Activated CD4-positive, CD25-positive, alpha-beta regulatory T cell (primary cell): ENCODE data around the gene FKBP1B.
"Not testable (repeated sequence)": the region's sequence is repeated elsewhere in the genome, so short reads cannot be mapped to it uniquely, and the experiment has no call there.

Experiments
- DNase-seq, 4 experiments: peaks; one replicate each; lab custom pipeline; 2025; lab: John Stamatoyannopoulos, UW

Gene FKBP1B

GRCh38 chr2:24065341-24065740 is 15.8 kb downstream of the FKBP1B start:
- no peak for DNase-seq

DNA sequence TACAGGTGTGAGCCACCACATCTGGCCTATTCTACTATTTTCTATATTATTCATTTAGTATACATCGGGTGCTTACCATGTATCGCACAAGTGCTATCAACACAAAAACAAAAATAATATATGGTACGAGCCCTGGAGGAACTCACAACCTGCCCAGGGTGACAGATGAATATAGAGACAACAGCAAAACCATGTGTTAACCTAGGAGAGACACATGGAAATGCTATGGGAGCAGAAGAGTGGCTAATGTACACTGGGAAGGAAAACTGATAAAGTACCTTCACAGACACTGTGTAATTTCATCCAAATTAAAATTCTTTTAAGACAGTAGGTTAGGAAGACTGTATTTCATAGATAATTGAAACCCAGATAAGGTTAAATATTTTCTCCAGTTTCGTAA is 22.7 kb downstream of the FKBP1B start:
- DNase-seq, result no peak

GRCh38 chr2:24073816-24074215 is 24.3 kb downstream of the FKBP1B start:
- DNase-seq, result no peak

DNA sequence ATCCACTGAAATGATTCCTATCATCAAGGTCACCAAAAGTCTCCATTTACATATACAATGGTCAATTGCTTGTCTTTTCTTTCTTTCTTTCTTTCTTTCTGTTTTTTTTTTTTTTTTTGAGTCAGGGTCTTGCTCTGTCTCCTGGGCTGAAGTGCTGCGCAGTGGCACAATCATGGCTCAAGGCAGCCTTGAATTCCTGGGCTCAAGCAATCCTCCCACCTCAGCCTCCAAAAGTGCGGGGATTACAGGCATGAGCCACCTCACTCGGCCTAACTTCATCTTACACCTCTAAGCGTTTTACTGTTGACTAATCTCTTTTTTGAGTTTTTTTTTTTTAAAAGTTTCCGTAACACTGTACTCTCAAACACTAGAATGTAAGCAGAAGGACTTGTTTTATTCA is 25.7 kb downstream of the FKBP1B start:
- DNase-seq, result no peak

- peak; percentile 97 to 99 (median 98) for DNase-seq
Measured at GRCh38 chr2:24075915-24076848, 26.6 kb downstream of the FKBP1B start, which contains the start of gene SF3B6. SF3B6 (minus strand) TSS chr2:24076326; CDS start chr2:24076229, 97 bp downstream.

DNA sequence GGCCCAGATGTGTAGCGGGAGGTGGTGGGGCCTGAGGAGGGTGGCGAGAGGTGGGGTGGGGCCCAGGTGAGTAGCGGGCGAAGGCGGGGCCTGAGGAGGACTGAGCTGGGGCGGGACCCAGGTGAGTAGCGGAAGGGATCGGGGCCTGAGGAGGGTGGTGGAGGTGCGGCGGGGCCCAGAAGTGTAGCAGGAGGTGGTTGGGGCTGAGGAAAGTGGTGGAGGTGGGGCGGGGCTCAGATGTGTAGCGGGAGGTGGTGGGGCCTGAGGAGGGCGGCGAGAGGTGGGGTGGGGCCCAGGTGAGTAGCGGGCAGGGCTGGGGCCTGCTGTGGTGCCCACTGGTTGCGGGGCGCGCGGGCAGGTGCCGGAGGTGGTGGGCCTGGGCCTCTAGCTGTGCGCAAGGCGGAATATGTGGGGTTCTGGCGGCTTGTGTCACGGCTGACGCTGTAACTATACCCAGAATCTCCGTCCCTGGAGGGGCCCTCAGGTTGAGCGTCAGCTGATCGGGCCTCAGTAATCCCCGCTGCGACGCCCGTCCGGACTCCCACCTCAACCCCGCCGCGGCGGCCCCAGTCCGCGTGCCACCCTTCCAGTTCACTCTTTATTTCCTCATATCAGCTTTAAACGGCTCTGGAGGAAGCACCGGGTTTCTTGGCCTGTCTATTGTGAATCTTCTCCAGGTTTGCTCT is 27.5 kb downstream of the FKBP1B start:
- peak in 1 of 4 experiments; percentile 12 for DNase-seq

DNA sequence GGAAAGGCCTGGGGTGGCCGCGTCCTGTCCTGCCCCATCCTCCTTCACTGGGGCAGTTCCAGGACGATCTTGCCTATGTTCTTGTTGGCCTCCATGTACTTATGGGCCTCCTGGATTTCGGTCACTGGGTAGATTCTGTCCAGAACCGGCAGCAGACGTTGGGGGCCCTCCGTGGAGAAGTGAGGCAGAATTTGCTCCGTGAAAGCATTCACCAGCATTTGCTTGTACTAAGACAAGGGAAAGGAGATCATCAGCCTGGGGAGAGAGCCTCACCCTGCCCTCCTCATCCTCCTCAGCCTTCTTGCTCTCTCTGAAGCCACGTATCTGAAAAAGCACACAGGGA is 28.0 kb downstream of the FKBP1B start:
- DNase-seq, result no peak

DNA sequence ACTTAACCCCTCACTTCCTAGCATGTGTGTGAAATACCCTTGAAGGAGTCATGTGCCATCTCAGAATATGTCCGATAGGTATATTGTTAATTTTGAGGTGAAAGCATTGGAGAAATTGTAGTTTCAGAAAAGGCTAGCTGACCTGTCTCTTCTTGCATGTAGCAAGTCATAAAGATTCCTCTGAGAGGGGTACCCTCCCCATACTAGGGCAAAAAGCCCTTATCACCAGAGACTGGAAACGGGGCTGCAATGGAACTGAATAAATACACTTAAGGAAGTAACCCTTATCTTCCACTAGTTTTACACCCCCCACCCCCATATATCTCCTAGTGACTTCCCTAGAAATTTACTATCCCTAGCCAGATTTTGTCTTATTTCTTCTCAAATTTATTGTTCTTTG is 28.3 kb downstream of the FKBP1B start:
- no peak for DNase-seq

GRCh38 chr2:24080701-24081100 is 31.2 kb downstream of the FKBP1B start:
- no peak for DNase-seq

- no peak for DNase-seq
Measured at GRCh38 chr2:24082787-24083566, 33.4 kb downstream of the FKBP1B start.

- no peak for DNase-seq
Measured at GRCh38 chr2:24083567-24084385, 34.2 kb downstream of the FKBP1B start.

DNA sequence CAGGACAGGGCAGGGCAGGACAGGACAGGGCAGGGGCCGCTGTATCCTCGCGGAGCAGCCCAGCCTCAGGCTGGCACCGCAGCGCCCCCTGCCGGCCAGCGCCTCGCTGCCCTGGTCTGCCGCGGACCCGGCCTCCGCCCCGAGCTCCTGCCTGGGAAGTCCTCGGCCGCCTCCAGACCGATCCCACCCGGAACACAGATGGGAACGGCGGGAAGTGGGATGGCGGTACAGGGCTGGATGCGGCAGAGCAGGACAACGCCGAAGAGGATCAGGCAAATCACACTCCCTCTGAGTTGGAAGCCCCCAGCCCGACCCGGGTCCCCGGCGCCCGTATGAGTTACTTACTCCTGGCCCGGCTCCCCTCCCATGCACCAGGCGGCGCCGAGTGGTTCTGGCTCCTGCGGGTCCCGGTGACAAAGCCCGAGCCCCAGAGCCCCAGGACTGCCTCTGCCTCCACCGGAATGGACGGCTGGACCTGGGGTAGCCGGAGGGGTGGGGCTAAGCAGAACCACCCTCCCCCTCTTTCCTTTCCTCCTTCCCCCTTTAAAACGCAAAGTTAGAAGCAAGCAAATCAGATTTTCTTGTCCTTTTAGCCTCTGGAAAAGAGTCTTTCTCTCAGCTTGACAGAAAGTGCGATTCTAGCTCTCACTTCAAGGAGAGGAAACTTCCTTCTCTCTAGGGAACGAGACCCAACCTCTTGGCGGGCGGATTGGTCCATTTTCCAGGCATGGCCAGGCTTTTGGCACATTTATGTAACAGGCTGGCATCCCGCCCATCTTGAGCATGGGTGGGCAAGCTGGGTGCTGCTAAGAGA is 35.1 kb downstream of the FKBP1B start, which contains the start of gene TP53I3:
Gene TP53I3 (minus strand): TSS at position 449 of the 814 bp plus-strand sequence. CDS start 508 bp downstream, outside the sequence.
- DNase-seq, result peak; percentile 63 to 76 (median 71)

DNA sequence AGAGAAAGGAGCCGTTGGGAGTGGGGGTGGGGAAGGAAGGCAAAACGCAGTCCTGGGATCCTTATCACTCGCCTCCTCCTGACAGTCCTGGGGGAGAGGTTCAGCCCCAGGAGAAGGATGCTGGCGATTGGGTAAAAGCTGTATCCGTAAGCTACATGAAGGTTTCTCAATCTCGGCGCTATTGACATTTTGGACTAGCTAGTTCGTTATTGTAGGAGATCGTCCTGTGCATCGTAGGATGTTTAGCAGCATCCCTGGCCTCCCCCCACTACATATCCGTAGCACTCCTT is 35.6 kb downstream of the FKBP1B start:
- no peak for DNase-seq

GRCh38 chr2:24086241-24086640 is 36.7 kb downstream of the FKBP1B start:
- no peak for DNase-seq

DNA sequence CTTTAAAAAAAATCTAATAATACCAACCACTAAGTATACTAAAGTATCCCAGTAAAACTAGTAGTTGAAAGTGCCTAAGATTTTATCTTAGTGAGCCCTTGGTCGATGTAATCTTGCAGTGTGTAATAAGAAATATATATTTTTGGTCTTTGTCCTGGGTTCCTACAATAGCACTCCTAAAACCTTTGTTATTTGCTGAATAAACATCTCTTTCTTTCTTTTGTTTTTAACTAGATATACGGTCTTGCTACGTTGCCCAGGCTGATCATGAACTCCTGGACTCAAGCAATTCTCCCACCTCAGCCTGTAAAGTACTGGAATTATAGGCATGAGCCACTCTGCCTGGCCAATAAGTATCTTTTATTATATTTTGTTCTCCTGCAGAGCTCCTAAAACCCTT is 37.5 kb downstream of the FKBP1B start:
- DNase-seq, result no peak

GRCh38 chr2:24088821-24089359 is 39.3 kb downstream of the FKBP1B start:
- DNase-seq, result no peak

DNA sequence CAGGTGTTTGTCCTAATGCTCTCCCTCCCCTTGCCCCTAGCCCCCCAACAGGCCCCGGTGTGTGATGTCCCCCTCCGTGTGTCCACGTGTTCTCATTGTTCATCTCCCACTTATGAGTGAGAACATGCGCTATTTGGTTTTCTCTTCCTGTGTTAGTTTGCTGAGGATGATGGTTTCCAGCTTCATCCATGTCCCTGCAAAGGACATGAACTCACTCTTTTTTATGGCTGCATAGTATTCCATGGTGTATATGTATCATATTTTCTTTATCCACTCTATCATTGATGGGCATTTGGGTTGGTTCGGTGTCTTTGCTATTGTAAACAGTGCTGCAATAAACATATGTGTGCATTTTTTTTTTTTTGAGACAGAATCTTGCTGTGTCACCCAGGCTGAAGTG is 43.7 kb downstream of the FKBP1B start:
- DNase-seq, result not testable (repeated sequence)

GRCh38 chr2:24095171-24095677 is 45.7 kb downstream of the FKBP1B start:
- not testable (repeated sequence) for DNase-seq

DNA sequence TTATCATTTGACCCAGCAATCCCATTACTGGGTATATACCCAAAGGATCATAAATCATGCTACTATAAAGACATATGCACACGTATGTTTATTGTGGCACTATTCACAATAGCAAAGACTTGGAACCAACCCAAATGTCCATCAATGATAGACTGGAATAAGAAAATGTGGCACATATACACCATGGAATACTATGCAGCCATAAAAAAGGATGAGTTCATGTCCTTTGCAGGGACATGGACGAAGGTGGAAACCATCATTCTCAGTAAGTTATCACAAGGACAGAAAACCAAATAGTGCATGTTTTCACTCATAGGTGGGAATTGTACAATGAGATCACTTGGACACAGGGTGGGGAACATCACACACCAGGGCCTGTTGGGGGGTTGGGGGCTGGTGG is 51.2 kb downstream of the FKBP1B start:
- DNase-seq, result not testable (repeated sequence)

GRCh38 chr2:24101992-24102391 is 52.5 kb downstream of the FKBP1B start:
- DNase-seq, result no peak
